Measurements from ENCODE around the gene SATB1.

- TF ChIP-seq POLR2A (IDR thresholded peaks at IDR 0.05): no peak
- TF ChIP-seq, protein P1, sequence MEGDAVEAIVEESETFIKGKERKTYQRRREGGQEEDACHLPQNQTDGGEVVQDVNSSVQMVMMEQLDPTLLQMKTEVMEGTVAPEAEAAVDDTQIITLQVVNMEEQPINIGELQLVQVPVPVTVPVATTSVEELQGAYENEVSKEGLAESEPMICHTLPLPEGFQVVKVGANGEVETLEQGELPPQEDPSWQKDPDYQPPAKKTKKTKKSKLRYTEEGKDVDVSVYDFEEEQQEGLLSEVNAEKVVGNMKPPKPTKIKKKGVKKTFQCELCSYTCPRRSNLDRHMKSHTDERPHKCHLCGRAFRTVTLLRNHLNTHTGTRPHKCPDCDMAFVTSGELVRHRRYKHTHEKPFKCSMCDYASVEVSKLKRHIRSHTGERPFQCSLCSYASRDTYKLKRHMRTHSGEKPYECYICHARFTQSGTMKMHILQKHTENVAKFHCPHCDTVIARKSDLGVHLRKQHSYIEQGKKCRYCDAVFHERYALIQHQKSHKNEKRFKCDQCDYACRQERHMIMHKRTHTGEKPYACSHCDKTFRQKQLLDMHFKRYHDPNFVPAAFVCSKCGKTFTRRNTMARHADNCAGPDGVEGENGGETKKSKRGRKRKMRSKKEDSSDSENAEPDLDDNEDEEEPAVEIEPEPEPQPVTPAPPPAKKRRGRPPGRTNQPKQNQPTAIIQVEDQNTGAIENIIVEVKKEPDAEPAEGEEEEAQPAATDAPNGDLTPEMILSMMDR (IDR thresholded peaks at IDR 0.05): no peak
Observed at GRCh38 chr3:18417904-18418572, 7.1 kb downstream of the SATB1 start.
